ENCODE measurements around the gene SCN8A. TPM values are rescaled to one million over a fixed set of nuclear protein-coding genes. Genes with fewer than 3 reads are reported as not detected.

The SCN8A gene
- polyA plus RNA-seq, 1 experiment, result 9.6 TPM

GRCh38 chr12:51726931-51727330 lies 135.9 kb downstream of the SCN8A start:
- no peak for TF ChIP-seq CTCF (IDR thresholded peaks at IDR 0.05; ENCODE audit: low read depth, low read length)
- ChIA-PET POLR2A (no interaction called here), CTCF (no interaction called here)
- DNase-seq (ENCODE audit: low read depth, low spot score), result no peak
- Histone ChIP-seq H3K4me3 (ENCODE audit: low read depth, low read length) (no peak overlapping the region), H3K27me3 (ENCODE audit: control insufficient read depth, insufficient read depth, low read length) (no peaks in the 10 kb centered on the region), H3K27ac (ENCODE audit: low read depth, low read length) (no peak overlapping the region), H3K9me3 (ENCODE audit: control insufficient read depth, insufficient read depth, low read length) (no peaks in the 10 kb centered on the region)

- H3K9me3 ChIP-seq (ENCODE audit: control insufficient read depth, insufficient read depth, low read length), result no peaks in the 10 kb centered on the region
- no peak for DNase-seq (ENCODE audit: low read depth, low spot score)
- no peak for TF ChIP-seq CTCF (IDR thresholded peaks at IDR 0.05; ENCODE audit: low read depth, low read length)
- no peaks in the 10 kb centered on the region for H3K27me3 ChIP-seq (ENCODE audit: control insufficient read depth, insufficient read depth, low read length)
- no peak overlapping the region for H3K4me3 ChIP-seq (ENCODE audit: low read depth, low read length)
- ChIA-PET POLR2A (no interaction called here), CTCF (no interaction called here)
- H3K27ac ChIP-seq (ENCODE audit: low read depth, low read length), result no peak overlapping the region
These were observed 138.3 kb downstream of the SCN8A start for GRCh38 chr12:51729331-51729730.

- no peak for DNase-seq (ENCODE audit: low read depth, low spot score)
- Histone ChIP-seq H3K9me3 (ENCODE audit: control insufficient read depth, insufficient read depth, low read length) (no peaks in the 10 kb centered on the region), H3K27ac (ENCODE audit: low read depth, low read length) (no peak overlapping the region), H3K27me3 (ENCODE audit: control insufficient read depth, insufficient read depth, low read length) (no peaks in the 10 kb centered on the region), H3K4me3 (ENCODE audit: low read depth, low read length) (no peak overlapping the region)
- TF ChIP-seq CTCF (IDR thresholded peaks at IDR 0.05; ENCODE audit: low read depth, low read length), result no peak
- CTCF ChIA-PET, result no interaction called here
- POLR2A ChIA-PET, result no interaction called here
These were observed 139.7 kb downstream of the SCN8A start for GRCh38 chr12:51730745-51731144.

GRCh38 chr12:51740536-51740935 lies 149.5 kb downstream of the SCN8A start:
- POLR2A ChIA-PET, result no interaction called here
- TF ChIP-seq CTCF (IDR thresholded peaks at IDR 0.05; ENCODE audit: low read depth, low read length), result no peak
- CTCF ChIA-PET, result no interaction called here
- no peak for DNase-seq (ENCODE audit: low read depth, low spot score)
- Histone ChIP-seq H3K9me3 (ENCODE audit: control insufficient read depth, insufficient read depth, low read length) (no peaks in the 10 kb centered on the region), H3K27ac (ENCODE audit: low read depth, low read length) (no peak overlapping the region), H3K27me3 (ENCODE audit: control insufficient read depth, insufficient read depth, low read length) (no peaks in the 10 kb centered on the region), H3K4me3 (ENCODE audit: low read depth, low read length) (no peak overlapping the region)

- ChIA-PET CTCF (no interaction called here), POLR2A (no interaction called here)
- Histone ChIP-seq H3K27me3 (ENCODE audit: control insufficient read depth, insufficient read depth, low read length) (no peaks in the 10 kb centered on the region), H3K9me3 (ENCODE audit: control insufficient read depth, insufficient read depth, low read length) (no peaks in the 10 kb centered on the region), H3K27ac (ENCODE audit: low read depth, low read length) (no peak overlapping the region), H3K4me3 (ENCODE audit: low read depth, low read length) (no peak overlapping the region)
- DNase-seq (ENCODE audit: low read depth, low spot score), result no peak
- TF ChIP-seq CTCF (IDR thresholded peaks at IDR 0.05; ENCODE audit: low read depth, low read length), result no peak
These were observed 153.2 kb downstream of the SCN8A start for GRCh38 chr12:51744235-51744634.
